HG02885 (cell line): ENCODE data around the gene PTGER3.

Source experiments
- ATAC-seq: cut with Tn5 transposase; IDR thresholded peaks from one replicate; pipeline ENCODE4 v1.9.1; 2021; ENCODE audit warnings: mild to moderate bottlenecking; ENCODE audit not compliant: unreplicated experiment, poor library complexity

PTGER3 gene

DNA sequence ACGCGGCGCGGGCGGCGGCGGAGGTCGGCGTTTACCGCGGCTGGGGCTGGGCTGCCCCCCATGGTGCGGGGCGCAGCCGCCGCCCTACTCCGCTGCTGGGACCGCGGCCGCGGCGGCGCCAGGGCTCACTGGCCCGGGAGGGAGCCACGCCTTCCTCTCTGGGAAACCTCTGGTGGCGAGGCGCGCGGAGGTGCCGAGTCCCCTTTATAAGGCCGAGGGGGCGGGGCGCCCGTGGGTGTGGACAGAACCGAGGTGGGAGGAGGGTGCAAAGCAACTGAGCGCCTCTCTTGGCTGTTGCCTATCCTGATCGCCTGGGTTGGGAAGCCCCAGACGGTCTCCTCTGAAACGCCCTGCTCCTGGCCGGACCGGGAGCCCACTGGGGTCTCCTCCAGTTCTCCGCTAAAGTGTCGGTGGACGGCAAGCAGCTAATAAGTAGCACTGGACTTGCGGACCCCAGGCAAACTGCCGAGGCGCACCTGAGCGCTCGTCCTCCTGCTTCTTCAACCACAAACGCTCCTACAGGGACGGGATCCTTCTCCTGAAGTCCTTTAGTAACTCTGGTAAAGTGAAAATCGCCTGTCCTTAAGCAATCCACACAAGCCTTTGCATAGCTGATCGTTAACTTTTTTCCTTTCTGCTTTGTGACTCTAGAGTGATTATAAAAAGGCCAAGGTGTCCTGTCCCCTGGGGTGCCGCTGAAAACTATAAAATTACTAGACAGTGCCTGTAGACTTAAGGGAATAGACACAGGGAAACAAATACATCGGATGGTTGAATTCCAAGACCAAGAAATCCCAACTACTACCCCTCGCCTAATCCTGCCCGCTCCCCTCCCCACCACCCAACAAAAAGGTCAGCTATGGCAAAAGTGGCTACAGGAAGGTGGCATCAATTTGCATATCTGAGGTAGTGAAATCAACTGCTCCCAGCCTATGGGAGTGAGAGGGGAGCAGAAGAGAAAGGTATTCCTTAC lies at the start of gene PTGER3:
TSS of gene PTGER3 (minus strand) at position 182 of the 973 bp plus-strand sequence. CDS start 239 bp downstream, outside the sequence.
- peak; percentile 44 for ATAC-seq

DNA sequence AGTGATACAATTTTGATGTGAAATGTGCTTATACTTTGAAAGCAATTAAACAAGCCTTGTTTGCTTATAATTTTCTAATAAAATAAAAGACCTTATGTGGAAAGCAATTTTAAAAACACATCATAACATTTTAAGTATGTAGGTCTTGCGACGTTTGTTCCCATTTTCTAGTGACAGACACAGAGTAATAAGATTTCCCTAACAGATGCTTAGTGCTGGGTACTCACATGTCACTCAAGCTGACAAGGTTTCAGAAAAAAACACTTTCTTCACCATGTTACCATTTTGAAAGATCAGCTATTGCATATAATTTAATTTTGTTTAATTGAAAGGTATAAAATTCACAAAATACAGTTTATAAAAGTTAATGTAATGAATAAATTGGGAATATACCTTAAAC lies 47.3 kb upstream of the PTGER3 start:
- ATAC-seq = no peak

DNA sequence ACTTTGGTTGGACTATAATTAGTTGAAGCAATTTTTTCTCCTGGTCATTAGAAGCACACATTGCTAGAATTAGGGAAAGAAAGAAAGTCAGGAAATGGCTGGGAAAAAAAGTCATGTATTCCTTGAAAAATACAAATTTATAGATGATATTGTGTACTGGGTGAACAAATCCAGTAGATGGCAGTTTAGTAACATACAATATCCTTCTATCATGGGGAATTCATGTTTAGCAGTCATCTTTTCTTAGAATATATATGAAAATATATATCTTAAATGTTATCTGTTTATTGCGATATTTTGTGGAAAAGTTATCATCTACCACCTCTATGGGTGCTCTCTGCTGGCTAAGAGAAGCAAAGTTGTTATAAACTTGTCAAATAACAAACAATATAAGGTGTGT lies 46.3 kb upstream of the PTGER3 start:
- peak; percentile 54 for ATAC-seq

DNA sequence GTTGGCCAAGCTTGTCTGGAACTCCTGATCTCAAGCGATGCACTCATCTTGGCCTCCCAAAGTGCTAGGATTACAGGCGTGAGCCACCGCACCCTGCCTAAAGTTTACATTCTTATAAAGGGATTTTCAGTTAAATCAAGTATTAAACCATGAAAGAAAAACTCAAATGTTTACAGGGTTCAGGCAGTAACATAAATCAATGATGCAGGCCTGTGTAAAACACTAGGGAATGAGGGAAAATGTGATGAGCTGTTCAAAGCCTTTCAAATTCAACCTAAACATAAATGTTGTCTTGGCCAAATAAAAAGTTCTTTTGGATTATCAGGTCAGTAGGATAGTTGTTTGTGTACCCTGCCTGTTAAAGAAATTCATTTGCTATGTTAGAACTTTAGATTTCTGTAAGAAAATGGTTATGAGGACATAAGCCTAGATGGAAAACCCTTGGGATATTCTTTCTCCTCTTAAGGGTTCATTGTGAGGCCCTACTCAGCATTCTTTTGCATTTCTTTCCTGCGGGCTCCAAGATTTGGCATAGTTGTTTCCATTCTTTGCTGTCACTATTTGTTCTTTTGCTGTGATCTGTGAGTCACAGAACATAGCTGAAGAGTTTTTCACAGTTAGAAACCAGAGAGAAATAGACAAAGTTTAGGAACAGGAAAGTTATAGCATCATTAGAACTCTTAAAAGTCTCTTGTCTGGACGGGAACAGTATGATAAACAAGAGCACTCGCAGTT lies 42.1 kb upstream of the PTGER3 start:
- no peak for ATAC-seq

DNA sequence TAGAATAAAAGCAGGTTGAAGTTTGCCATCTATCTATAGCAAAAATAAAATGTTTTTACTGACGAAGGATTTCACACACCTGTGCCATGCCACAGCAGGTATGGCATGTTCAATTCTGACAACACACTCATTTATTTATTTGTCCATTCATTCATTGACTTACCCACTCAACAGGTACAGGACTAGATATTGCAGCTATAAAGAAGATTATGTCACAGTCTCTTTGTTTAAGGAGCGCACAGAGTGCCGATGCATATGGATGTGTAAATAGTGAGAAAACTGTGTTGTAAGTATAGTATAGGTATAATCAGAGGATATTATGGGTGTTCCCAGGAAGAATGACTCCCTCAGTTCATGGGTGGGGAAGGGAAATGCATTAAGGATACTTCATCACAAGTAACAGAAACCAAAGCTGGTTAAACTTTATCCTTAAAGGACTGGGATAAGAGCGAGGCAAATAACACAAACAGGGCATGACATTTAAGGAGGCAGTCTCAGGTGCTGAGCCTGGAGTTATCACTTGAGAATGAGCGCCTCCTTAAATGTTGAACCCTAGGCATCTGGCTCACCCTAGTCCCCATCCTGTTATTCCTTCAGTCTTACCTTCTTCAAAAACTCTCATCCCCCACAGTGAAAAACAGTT lies 41.1 kb upstream of the PTGER3 start:
- ATAC-seq = no peak

DNA sequence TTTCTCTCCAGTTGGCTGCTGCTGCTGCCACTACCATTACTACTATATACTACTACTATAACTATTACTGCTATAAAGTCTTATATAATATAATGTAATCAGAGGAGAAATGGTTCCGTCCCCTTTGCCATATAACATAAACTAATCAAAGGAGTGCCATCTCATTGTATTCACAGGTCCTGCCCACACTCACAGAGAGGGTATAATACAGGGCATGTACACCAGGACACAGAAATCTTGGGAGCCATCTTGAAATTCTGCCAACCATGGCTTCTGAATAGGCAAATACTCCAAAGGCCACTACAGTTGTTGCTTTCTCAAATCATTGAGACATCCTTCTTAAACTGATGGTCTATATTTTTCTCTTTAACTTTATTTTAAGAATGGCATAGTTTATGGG lies 40.1 kb upstream of the PTGER3 start:
- no peak for ATAC-seq

DNA sequence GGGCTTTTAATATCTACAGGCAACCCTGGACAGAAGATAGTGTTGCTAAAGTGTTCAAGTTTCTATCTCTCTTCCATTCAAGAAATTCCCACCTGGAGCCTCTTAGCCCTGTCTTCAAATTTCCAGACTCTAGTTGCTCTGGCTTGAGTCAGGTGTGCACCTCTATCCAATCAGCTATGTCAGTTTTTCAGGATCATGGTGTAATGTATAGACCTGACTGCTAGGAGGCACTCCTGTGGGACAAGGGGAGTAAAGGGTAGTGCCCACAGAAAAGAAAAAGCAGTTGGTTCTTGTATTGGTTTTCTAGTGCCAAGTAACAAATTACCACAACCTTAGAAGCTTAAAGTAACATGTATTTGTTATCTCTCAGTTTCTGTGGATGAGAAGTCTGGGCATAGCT lies 39.4 kb upstream of the PTGER3 start:
- ATAC-seq = no peak

DNA sequence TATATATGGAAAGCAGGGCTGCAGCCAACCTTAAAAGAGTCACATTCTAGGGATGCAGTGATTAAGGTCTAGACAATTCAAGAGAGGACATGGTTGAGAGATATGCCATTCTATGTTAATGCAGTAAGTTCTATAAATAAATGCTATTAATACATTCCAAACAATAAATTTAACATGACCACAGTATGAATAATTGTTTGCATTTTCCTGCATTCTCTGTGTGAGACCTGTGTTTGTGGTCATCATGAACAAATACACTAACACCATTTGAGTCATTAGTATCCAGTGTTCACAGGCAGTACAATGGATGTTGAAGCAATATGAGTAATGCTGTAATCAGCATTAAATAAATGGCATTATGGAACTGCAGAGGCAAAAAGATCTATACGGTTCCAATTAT lies 38.7 kb upstream of the PTGER3 start:
- ATAC-seq = no peak

DNA sequence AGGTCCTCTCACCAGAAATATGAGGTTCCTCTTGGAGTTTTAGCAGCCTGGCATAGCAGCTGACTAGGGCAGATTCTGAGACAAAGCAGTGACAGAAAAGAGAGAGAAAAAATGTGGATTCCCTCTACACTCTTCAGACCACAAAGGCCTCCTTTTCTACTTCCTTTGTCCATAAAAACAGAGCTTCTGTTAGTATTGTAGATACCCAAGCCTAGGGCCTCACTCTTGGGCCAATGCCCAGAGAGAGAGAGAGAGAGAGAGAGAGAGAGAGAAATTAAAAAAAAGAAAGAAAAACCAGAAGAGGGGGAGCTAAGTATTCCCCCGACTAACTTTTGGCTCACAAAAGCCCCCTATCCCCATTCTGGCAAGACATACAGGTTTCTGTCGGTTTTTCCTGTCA lies 35.7 kb upstream of the PTGER3 start:
- no peak for ATAC-seq

DNA sequence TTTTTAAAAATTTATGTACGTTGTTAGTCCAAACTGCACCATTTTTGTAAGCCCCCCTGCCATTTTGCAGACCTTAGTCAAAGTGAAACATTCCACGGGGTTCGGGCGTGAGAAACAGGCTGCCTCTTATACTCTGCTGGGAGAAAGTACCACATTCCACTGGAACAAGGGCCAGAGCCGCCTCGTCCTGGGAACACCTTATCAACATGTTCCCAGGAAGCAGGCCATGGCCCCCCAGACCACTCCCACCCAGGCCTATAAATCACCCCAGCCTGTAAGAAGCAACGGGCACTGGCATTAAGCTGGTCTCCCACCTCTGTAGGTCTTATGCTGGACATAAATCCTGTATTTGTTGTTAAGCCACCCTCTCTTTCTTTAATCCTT lies 34.1 kb upstream of the PTGER3 start:
- ATAC-seq = no peak

DNA sequence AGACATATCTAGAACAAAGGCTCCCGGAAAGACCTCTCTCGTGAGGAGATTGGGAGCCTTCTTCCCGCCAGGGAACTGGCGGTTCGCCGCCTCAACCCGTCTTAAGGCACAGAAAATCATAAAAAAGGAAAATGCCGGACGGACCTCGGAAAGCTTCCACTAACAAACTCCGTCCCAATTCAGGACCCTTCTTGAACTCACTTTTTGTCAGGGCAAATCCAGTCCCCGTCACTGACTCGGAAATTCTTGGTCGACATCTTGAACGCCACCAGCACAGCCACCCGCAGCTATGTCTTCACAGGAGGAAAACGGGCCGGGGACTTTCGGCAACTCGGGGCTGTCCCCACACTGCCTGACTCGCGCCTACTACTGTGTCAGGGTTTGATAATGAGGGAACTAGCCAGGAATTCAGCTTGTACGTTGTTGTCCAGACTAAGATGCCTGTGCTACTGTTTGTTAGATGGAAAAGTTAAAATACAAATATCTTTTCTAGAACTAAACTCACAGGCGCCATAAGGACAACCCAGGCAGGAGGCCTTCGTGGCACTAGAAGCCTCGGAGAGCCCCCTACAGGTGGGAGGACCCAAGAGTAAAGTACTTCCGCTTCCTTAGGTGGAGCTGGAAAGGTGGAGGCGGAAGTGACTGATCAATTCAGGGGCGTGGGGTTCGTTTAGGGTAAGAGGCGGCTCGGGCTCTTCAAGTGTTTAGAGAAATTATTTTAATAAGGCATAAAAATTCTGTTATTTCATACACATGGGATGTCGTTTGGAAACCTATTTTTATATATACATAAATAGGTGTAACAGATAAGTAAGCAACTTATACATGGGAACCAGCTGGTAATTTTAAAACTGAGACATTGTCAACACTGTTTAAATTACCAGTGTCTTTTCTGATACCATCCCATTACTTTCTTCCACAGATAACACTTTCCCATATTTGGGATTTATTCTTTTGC lies 33.4 kb upstream of the PTGER3 start, which contains the start of gene ZRANB2:
TSS of gene ZRANB2 (minus strand) at position 297 of the 958 bp plus-strand sequence. CDS start at position 257, 40 bp downstream.
- peak; percentile 99 for ATAC-seq

DNA sequence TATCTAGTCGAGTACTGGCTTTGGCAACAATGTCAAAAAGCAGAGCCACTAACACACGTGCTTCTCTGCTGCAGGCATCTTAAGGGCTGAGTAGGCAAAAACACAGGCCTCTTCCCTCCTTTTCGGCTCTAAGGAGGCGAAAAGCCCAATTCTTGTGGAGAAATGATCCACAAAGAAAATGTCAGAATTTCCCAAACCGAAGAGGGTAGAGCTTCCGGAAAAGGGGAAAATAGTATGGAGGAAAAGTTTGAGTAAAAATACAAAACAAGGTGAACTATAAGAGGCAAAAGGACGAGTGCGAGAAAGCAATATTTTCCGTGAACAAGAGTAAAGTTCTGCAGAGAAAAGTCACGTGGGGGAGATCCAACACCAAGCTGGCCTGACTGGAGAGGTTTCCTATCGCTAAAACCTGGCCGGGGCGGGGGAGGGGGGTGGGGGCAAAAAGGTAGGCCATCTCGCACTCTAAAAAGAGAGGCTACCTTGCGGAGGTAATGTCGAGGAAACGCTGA lies 32.7 kb upstream of the PTGER3 start:
- peak; percentile 13 for ATAC-seq

DNA sequence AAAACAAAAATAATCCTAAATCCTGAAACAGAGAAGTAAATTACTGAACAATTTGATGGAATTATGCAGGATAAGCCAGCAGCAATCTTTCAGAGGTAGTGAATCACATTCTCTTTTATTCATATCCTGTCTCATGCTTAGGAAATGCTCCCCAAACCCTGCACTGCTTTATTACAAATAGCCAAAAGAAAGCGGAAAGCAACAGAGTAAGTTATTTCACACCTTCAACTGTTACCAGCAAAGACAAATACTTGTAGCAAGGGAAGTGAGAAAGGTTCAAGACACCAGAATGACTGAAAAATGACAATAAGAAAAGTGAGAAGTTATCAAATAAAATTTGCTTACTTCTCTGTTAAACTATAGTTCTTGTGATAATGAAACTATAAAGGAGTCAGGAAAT lies 27.1 kb upstream of the PTGER3 start:
- no peak for ATAC-seq

DNA sequence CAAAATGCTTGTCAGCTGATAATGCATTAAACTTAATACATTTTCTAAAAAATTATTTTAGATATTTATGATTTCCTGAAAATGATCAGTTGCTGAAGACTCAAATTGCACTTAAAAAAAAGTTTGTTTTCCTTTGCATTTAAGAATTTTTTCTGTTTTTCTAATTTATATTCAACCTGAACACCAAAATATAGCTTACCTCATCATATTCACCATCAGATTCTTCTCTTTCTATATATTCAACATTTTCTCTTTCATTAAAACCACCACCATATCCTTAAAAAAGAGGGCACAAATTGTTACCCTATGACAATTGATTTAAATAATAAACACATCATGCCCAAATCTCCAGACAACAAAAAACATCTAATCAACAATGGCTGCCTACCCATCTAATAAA lies 24.7 kb upstream of the PTGER3 start:
- no peak for ATAC-seq

DNA sequence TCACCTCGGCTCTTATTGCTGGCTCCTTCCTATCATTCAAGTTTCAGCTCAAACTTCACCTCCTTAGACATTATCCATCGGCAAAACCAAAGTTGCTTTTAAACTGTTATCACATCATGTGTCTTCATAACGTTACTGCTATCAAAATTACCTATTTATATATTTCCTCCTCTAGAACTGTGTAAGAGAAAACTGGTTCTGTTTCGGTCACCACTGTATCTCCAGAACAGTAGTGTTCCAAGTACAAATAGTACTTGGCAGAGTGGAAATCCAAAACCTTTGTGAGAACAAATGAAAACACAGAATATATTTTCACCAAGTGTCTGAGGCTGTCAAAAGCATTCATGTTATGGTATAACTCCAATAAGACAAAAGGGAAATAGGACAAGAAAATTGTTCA lies 24.1 kb upstream of the PTGER3 start:
- ATAC-seq = no peak

DNA sequence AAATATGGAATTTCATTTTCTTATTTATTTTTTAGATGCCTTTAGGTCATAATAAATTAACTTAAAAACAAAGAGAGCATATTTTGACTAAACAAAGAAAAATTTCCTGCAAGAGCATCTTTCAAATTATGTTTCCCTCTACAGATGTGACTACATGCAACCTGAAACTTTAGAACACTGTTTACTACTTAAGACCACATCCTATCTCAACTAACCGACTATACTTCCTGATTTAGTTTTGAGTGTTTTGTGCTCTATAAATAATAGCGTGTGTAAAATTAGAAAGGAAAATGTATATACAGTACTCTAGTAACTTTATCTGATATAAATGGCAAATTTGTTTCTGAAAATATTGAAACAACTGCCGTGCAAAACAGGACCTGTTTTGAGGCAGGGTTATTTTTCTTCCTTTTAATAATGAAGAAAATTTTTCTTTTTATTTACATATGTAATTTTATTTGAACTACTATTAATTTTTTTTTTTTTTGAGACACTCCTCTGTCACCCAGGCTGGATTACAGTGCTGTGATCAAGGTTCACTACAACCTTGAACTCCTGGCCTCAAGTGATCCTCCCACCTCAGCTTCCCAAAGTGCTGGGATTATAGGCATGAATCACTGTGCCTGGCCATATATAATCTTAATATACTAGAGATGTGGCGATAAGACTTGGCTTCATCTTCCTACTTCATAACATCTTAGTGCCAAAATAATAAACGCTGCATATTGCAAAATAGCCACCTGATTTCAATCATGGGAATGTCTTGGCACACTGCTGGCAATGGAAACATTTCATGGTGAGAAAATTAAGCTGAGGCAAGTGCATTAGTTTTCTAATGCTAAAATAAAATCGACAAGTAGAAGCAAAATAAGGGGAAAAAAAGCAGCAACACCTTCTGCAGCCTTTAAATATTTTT lies 21.0 kb upstream of the PTGER3 start:
- ATAC-seq = peak; percentile 96

DNA sequence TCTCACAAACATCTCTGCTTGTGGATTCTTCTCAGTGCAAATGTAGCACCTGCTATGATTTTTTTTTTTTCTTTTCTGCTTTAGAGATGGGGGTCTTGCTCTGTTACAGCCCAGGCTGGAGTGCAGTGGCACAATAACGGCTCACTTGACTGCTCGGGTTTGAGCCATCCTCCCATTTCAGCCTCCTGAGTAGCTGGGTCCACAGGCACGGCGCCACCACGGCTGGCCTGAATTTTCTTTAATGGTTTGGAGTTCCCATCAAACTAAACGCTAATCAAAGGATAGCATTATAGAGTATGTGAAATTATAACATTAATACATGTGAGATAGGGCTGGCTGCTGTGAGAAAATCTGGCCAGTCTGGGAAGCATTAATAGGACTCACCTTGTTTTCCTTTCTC lies 7.2 kb upstream of the PTGER3 start:
- no peak for ATAC-seq

DNA sequence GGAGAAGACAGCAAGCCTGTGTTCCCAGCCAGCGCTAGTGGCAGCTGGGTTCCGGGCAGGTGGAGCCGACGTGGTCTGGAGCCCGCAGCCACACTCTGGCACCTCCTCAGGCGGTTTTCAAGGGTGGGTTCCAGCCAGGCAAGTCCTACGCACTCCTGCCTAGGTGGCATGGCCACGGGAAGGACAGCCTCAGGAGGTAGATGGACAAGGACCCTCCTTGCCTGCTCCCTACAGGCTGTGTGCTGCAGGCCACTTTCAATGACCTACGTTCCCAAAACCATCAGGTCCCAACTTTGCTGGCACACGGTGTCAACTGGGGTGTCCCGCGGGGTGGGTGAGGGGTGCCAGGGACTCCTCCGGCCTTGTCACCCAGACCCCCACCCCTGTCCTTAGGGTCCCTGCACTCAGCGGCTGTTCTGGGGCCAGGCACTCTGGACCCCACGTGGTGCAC lies 6.7 kb upstream of the PTGER3 start:
- ATAC-seq = peak; percentile 15
